Bronchial epithelial cell (primary cell): ENCODE measurements around the gene TADA2B. TPM values are rescaled to one million over a fixed set of nuclear protein-coding genes. Genes with fewer than 3 reads are reported as not detected.
"Not testable (repeated sequence)": the region's sequence is repeated elsewhere in the genome, so short reads cannot be mapped to it uniquely, and the experiment has no call there.

Experiments
- DNase-seq: peaks from one replicate; pipeline ENCODE4 v3.0.0-alpha.2; 2010; ENCODE audit warnings: low read depth
- FAIRE-seq: peaks from 2 replicates; lab custom pipeline; 2011; peaks lifted over from hg19 to GRCh38; lab: Jason Lieb, UNC
- H3K27me3 ChIP-seq: 2 replicates; pipeline ENCODE4 v1.5.1; 2011; ENCODE audit warnings: low read length; ENCODE audit not compliant: control insufficient read depth, insufficient read depth
- H3K36me3 ChIP-seq: 2 replicates; pipeline ENCODE4 v1.5.1; 2011; ENCODE audit warnings: low read length; ENCODE audit not compliant: control insufficient read depth, insufficient read depth
- H3K4me3 ChIP-seq: 2 replicates; pipeline ENCODE4 v1.5.1; 2011; ENCODE audit warnings: mild to moderate bottlenecking, low read depth, low read length, control low read depth
- CTCF ChIP-seq: IDR thresholded peaks from 2 replicates; pipeline ENCODE4 v1.5.1; 2011; ENCODE audit warnings: mild to moderate bottlenecking, moderate library complexity, low read length, control low read depth, inconsistent platforms; ENCODE audit not compliant: insufficient read depth, severe bottlenecking
- total RNA-seq: library from RNA; depleted of rRNA; stranded (reverse); fragments of >200 nt; gene quantifications from 2 replicates; pipeline ENCODE4 v1.2.1, GENCODE V29; 2014

The TADA2B gene
- total RNA-seq, 1 donor from 2014 or later: 12.1 TPM

- Histone ChIP-seq H3K36me3 (no peaks in the 10 kb centered on the region), H3K27me3 (no peaks in the 10 kb centered on the region), H3K4me3 (no peak overlapping the region)
- DNase-seq (no peak), FAIRE-seq (no peak)
- no peak for TF ChIP-seq CTCF
Observed at GRCh38 chr4:7094916-7095315, 51.7 kb downstream of the TADA2B start.

- H3K27me3 ChIP-seq: no peaks in the 10 kb centered on the region
Observed at GRCh38 chr4:7095611-7096155, 52.5 kb downstream of the TADA2B start.

GRCh38 chr4:7096236-7096635 lies 53.1 kb downstream of the TADA2B start:
- H3K36me3 ChIP-seq: no peaks in the 10 kb centered on the region
- H3K4me3 ChIP-seq: no peak overlapping the region
- TF ChIP-seq CTCF: no peak
- DNase-seq (no peak), FAIRE-seq (no peak)
- H3K27me3 ChIP-seq: no peaks in the 10 kb centered on the region

More at GRCh38 chr4:7095611-7096155, 52.5 kb downstream of the TADA2B start:
- FAIRE-seq (no peak), DNase-seq (no peak)
- no peaks in the 10 kb centered on the region for H3K36me3 ChIP-seq
- no peak overlapping the region for H3K4me3 ChIP-seq
- TF ChIP-seq CTCF: no peak

GRCh38 chr4:7101692-7102515 lies 58.7 kb downstream of the TADA2B start:
- FAIRE-seq (no peak), DNase-seq (peak; percentile 42)
- peak; percentile 85 for TF ChIP-seq CTCF

GRCh38 chr4:7102516-7102909 lies 59.3 kb downstream of the TADA2B start:
- H3K4me3 ChIP-seq: peak overlapping the region; percentile 46
- H3K27me3 ChIP-seq, FAIRE-seq, H3K36me3 ChIP-seq, DNase-seq: not testable (repeated sequence)

More at GRCh38 chr4:7101692-7102515, 58.7 kb downstream of the TADA2B start:
- H3K4me3 ChIP-seq: no peak overlapping the region
- H3K36me3 ChIP-seq: no peaks in the 10 kb centered on the region
- no peaks in the 10 kb centered on the region for H3K27me3 ChIP-seq

- H3K27me3 ChIP-seq: no peaks in the 10 kb centered on the region
- DNase-seq (peak; percentile 51), FAIRE-seq (no peak)
- no peaks in the 10 kb centered on the region for H3K36me3 ChIP-seq
- no peak for TF ChIP-seq CTCF
- H3K4me3 ChIP-seq: peak overlapping the region; percentile 46
Observed at GRCh38 chr4:7103031-7103606, 59.9 kb downstream of the TADA2B start.
